OCI-LY7 (cell line): ENCODE measurements around the gene ITGB8.
"Not testable (repeated sequence)": the region's sequence is repeated elsewhere in the genome, so short reads cannot be mapped to it uniquely, and the experiment has no call there.

Experiments
- CTCF ChIP-seq: fragments of 200-600 bp; sonication (generic); conservative IDR thresholded peaks from 2 replicates; pipeline ENCODE4 v1.5.1; 2014; ENCODE audit warnings: mild to moderate bottlenecking, antibody characterized with exemption, low read length, moderate library complexity, mixed read lengths
- EZH2phosphoT487 ChIP-seq: fragments of 200-600 bp; sonication (generic); IDR thresholded peaks from 2 replicates; pipeline ENCODE4 v1.6.1; 2018; ENCODE audit warnings: low read depth, borderline replicate concordance, mild to moderate bottlenecking, mixed run types, antibody characterized with exemption, low read length, moderate library complexity, mixed read lengths

GRCh38 chr7:20389192-20389591, 58.5 kb downstream of the ITGB8 start:
- not testable (repeated sequence) for TF ChIP-seq CTCF, EZH2phosphoT487
